Upper lobe of left lung (tissue), 4 donors: ENCODE results near the gene TBR1.

Experiments
- CTCF ChIP-seq, 6 experiments: fragments of 450-650 bp in 4 of 6; fragments of 200-600 bp in 2 of 6; sonication (generic) in 2 of 6; IDR thresholded peaks; one replicate each; pipeline ENCODE4 v1.5.1; 2016 to 2019; ENCODE audit warnings: antibody characterized with exemption in 6 of 6
- POLR2A ChIP-seq, 4 donors: fragments of 450-650 bp; IDR thresholded peaks; one replicate each; pipeline ENCODE4 v1.5.1; 2016 to 2017; ENCODE audit warnings: antibody characterized with exemption in 4 of 4, mild to moderate bottlenecking in 2 of 4

DNA sequence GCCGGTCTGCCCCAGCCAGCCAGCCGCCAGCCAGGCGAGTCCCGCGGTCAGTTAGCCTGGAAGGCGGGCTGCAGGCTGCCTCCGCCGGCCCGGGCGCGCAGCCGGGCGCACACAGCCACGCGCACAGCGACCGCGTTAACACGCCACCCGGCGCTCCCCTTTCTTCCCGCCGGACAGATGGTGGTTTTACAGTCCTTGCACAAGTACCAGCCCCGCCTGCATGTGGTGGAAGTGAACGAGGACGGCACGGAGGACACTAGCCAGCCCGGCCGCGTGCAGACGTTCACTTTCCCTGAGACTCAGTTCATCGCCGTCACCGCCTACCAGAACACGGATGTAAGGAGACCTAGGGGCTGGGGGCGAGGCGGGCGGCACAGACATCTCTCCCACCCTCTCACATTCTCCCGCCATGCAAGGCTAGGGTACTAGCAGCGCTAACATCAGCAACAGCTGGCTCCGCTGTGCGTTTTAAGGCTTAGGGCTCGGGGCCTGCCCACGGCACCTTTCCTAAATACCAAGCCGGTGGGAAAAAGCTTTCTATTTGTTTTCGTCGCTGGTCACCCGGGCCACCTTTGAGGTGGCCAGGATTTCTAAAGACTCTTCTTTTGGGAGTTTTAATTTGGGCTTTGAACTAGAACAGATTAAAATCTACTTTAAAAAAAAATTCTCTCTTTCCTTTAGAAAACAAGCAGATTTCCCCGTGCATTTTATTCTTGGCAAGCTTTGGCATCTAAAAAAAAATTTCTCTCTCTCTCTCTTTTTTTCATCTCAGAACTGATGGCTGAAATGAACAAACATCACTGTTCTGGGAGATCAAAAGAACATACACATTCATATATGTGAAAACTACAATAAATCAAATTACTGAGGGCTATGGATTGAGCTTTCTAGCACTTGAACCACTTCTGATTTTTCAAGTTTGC is 2.9 kb downstream of the TBR1 start:
- TF ChIP-seq CTCF (IDR thresholded peaks at IDR 0.05) (no peak), POLR2A (IDR thresholded peaks at IDR 0.05) (no peak)
